Stomach (tissue), 9 donors: Measurements from ENCODE around the gene PLCG2. TPM values are rescaled to one million over a fixed set of nuclear protein-coding genes. Genes with fewer than 3 reads are reported as not detected.
A peak's percentile ranks its signal among the peaks of the same experiment; 100 is the strongest.
"Not testable (repeated sequence)": the region's sequence is repeated elsewhere in the genome, so short reads cannot be mapped to it uniquely, and the experiment has no call there.

ENCODE experiments used
- DNase-seq, 2 donors: peaks; one replicate each; pipeline versions ENCODE4 v3.0.0 to v3.0.0-alpha.2; 2013 to 2019
- H3K27ac ChIP-seq, 5 donors: fragments of 200-600 bp in 4 of 5; sonication (generic) in 4 of 5; one replicate each; pipeline ENCODE4 v1.5.1; 2013 to 2019; ENCODE audit warnings: mild to moderate bottlenecking in 1 of 5, moderate library complexity in 1 of 5
- H3K27me3 ChIP-seq, 3 donors: fragments of 200-600 bp; sonication (generic); one replicate each; pipeline ENCODE4 v1.5.1; 2017 to 2019; ENCODE audit warnings: mixed run types in 1 of 3
- H3K36me3 ChIP-seq, 4 donors: fragments of 200-600 bp; sonication (generic); 1 replicate in 3 of 4; 2 replicates in 1 of 4; pipeline ENCODE4 v1.5.1; 2016 to 2019
- H3K4me1 ChIP-seq, 4 donors: fragments of 200-600 bp; sonication (generic); one replicate each; pipeline ENCODE4 v1.5.1; 2016 to 2019
- H3K4me3 ChIP-seq, 4 donors: fragments of 200-600 bp; sonication (generic) in 3 of 4; one replicate each; pipeline ENCODE4 v1.5.1; 2016 to 2019; ENCODE audit warnings: mild to moderate bottlenecking in 1 of 4
- H3K9me3 ChIP-seq, 4 donors: fragments of 200-600 bp; sonication (generic); one replicate each; pipeline ENCODE4 v1.5.1; 2016 to 2019
- CTCF ChIP-seq, 7 experiments: fragments of 450-650 bp in 4 of 7; fragments of 200-600 bp in 3 of 7; sonication (generic) in 3 of 7; IDR thresholded peaks; one replicate each; pipeline ENCODE4 v1.5.1; 2016 to 2019; ENCODE audit warnings: antibody characterized with exemption in 7 of 7, control low read depth in 2 of 7, mild to moderate bottlenecking in 1 of 7
- EP300 ChIP-seq: sonication (generic); formaldehyde crosslinking; IDR thresholded peaks from one replicate; pipeline ENCODE4 v1.6.1; 2017; ENCODE audit warnings: antibody characterized with exemption
- POLR2A ChIP-seq, 4 donors: fragments of 450-650 bp; IDR thresholded peaks; one replicate each; pipeline ENCODE4 v1.6.1; 2016; ENCODE audit warnings: antibody characterized with exemption in 4 of 4, control low read depth in 2 of 4, mild to moderate bottlenecking in 1 of 4, moderate library complexity in 1 of 4
- POLR2AphosphoS5 ChIP-seq, 3 donors: sonication (generic); formaldehyde crosslinking; IDR thresholded peaks; one replicate each; pipeline ENCODE4 v1.6.1; 2016; ENCODE audit warnings: antibody characterized with exemption in 3 of 3
- WGBS, 5 donors: extraction: QIAGEN DNeasy Blood & Tissue Kit in 3 of 5; methylation state at CpG; one replicate each; pipeline versions ENCODE4 v1.1.5 to v1.1.7; 2013 to 2018; 5-methylcytosine and 5-hydroxymethylcytosine counted together
- intact Hi-C: fragments of 100-400 bp; cut with DNase I; formaldehyde crosslinking; loops from one replicate; pipeline ENCODE4 v1.15.1; 2023; ENCODE audit warnings: low total_unique reads
- polyA plus RNA-seq, 3 donors: library from polyadenylated mRNA; stranded (reverse); fragments of 200-250 nt; gene quantifications; one replicate each; pipeline ENCODE4 v1.2.3, GENCODE V29; 2013
- total RNA-seq, 5 donors: library from RNA; depleted of rRNA; stranded (reverse); fragments of >200 nt; gene quantifications; one replicate each; pipeline versions ENCODE4 v1.1.0 to v1.2.3, GENCODE V29; 2014 to 2016
- donor health status: healthy with polysubstance abuse.
- donor health status: Bipolar disorder and iron deficiency.
- donor health status: healthy.

PLCG2 gene
- total and polyA plus RNA-seq, 8 donors: 0.87 to 68.5 (median 11.1) TPM

- peak in 1 of 2 donors; percentile 43 for DNase-seq
- Histone ChIP-seq H3K36me3 (no peaks in the 10 kb centered on the region), H3K9me3 (no peaks in the 10 kb centered on the region), H3K27me3 (no peaks in the 10 kb centered on the region), H3K4me3 (no peak overlapping the region), H3K4me1 (peaks cover 0 to 53% (median 13%) of the 10 kb centered on the region in 4 donors), H3K27ac (peak overlapping the region in 2 of 5 donors; percentile 26 to 35)
- WGBS, 5 donors: 61 to 83% (median 71%) methylated on average over 10 to 13 of the region's 13 CpGs
- TF ChIP-seq POLR2AphosphoS5 (IDR thresholded peaks at IDR 0.05) (no peak), EP300 (no peak), POLR2A (IDR thresholded peaks at IDR 0.05) (no peak), CTCF (IDR thresholded peaks at IDR 0.05) (no peak)
- intact Hi-C loops: no loop called here
These were observed 23.0 kb upstream of the PLCG2 start for GRCh38 chr16:81755915-81756614.

- 56 to 85% (median 63%) methylated on average over 9 of the region's 9 CpGs for WGBS, 5 donors
- intact Hi-C loops: no loop called here
- peak overlapping the region in 2 of 5 donors; percentile 20 to 35 for H3K27ac ChIP-seq
These were observed 22.3 kb upstream of the PLCG2 start for GRCh38 chr16:81756615-81757356.

GRCh38 chr16:81758376-81758775, 20.7 kb upstream of the PLCG2 start:
- WGBS, 5 donors: 4 to 28% (median 11%) methylated on average over 2 of the region's 2 CpGs
- H3K4me1 ChIP-seq: peaks cover 0 to 38% (median 11%) of the 10 kb centered on the region in 4 donors
- intact Hi-C loops: no loop called here
- no peak overlapping the region for H3K4me3 ChIP-seq
- peak in 1 of 2 donors; percentile 53 for DNase-seq
- no peak for TF ChIP-seq CTCF (IDR thresholded peaks at IDR 0.05)
- TF ChIP-seq POLR2A (IDR thresholded peaks at IDR 0.05): no peak
- TF ChIP-seq EP300: no peak
- TF ChIP-seq POLR2AphosphoS5 (IDR thresholded peaks at IDR 0.05): no peak
- no peaks in the 10 kb centered on the region for H3K27me3 ChIP-seq
- no peaks in the 10 kb centered on the region for H3K36me3 ChIP-seq
- H3K27ac ChIP-seq: peak overlapping the region in 1 of 5 donors; percentile 26
- no peaks in the 10 kb centered on the region for H3K9me3 ChIP-seq

More at GRCh38 chr16:81756615-81757356, 22.3 kb upstream of the PLCG2 start:
- Histone ChIP-seq H3K9me3 (no peaks in the 10 kb centered on the region), H3K4me1 (peaks cover 0 to 50% (median 13%) of the 10 kb centered on the region in 4 donors), H3K27me3 (no peaks in the 10 kb centered on the region), H3K36me3 (no peaks in the 10 kb centered on the region), H3K4me3 (no peak overlapping the region)
- TF ChIP-seq EP300: no peak
- TF ChIP-seq CTCF (IDR thresholded peaks at IDR 0.05): no peak
- no peak for TF ChIP-seq POLR2AphosphoS5 (IDR thresholded peaks at IDR 0.05)
- no peak for TF ChIP-seq POLR2A (IDR thresholded peaks at IDR 0.05)
- no peak for DNase-seq

DNA sequence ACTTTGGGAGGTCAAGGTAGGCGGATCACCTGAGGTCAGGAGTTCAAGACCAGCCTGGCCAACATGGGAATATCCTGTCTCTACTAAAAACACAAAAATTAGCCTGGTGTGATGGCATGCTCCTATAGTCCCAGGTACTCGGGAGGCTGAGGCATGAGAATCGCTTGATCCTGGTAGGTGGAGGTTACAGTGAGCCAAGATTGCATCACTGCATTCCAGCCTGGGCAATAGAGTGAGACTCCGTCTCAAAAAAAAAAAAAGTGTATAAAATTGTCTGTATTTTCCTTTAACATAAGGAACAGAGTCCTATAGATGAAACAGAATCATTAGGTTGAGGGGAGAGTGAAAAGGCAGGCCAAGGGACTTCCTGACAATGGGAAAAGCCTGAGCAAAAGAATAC, 16.8 kb upstream of the PLCG2 start:
- H3K4me3 ChIP-seq, H3K9me3 ChIP-seq, intact Hi-C loops, DNase-seq, H3K27ac ChIP-seq, H3K36me3 ChIP-seq: not testable (repeated sequence)
- H3K27me3 ChIP-seq: peaks cover 0 to 12% (median 6%) of the 10 kb centered on the region in 3 donors
- peaks cover 0 to 22% (median 11%) of the 10 kb centered on the region in 4 donors for H3K4me1 ChIP-seq
- WGBS, 5 donors: 71 to 87% (median 83%) methylated on average over 4 of the region's 4 CpGs
